Measurements from ENCODE around the gene COA1.
"Not testable (repeated sequence)": the region's sequence is repeated elsewhere in the genome, so short reads cannot be mapped to it uniquely, and the experiment has no call there.

The COA1 gene

DNA sequence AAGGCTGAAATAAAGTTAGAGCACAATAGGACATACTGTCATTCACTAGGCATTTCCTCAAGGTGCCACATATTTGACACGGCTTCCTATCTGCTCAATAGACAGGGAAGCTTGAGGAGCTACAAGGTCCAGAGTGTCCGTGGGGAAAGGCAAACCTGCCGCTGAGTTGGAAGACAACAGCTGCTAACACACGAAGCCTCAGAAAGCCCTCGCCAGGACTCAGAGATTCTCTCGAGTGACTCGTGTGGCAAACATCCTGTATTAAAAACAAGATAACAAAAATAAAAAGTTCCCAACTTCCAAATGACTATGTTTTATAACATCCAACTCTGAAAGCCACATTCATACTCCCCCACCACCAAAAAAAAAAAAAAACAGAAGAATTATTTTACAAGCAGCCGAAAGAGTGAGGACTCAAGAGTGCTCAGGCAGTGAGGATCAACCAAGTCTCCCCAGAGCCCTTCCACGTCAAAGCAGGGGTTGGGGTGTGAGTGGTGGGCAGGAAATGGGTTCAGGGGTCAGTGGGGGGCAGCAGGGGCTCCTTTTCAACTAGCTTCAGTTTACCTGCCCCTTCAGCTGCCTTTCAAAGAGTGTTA is 78.8 kb downstream of the COA1 start:
- no peak for DNase-seq

GRCh38 chr7:43649755-43650274 is 79.5 kb downstream of the COA1 start:
- peak; percentile 35 for DNase-seq

GRCh38 chr7:43648473-43649406 is 80.6 kb downstream of the COA1 start:
- DNase-seq: peak; percentile 51

- peak; percentile 37 for DNase-seq
These were observed 81.5 kb downstream of the COA1 start for GRCh38 chr7:43647673-43648472.

- DNase-seq: no peak
These were observed 82.0 kb downstream of the COA1 start for GRCh38 chr7:43647339-43647672.

DNA sequence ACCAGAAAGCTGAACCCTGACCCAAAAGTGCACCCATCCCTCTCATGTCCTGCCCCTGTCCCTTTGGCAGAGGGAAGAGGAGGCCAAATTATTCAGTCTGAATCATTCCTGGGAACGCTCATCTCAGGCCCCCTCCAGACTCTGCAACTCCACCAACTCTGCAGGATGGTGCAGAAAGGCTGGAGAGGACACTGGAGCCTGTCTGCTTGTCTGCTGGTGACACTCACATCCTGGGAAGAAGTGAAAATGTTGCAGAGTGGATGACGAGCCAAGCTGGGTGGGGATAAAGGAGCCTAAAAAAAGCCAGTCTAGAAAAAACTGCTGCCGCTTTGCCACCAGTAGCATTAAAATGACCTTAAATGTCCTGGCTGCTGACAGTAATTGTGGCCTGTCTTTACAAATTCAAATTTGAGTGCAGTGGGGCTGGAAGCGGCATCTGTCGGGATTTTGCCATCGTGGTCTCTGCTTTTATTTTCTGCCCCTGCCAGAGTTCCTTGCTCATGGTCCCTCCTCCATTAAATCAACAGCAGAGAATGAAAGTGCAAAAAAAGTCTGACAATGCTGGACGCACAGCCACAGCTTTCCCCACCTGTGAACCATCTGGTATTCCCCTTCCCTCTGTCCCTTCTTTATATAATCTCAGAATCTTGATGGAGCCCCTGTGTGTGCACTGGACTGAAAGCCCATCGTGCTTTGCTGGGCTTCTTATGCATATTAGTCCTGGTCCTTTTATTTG is 82.6 kb downstream of the COA1 start:
- DNase-seq: no peak

DNA sequence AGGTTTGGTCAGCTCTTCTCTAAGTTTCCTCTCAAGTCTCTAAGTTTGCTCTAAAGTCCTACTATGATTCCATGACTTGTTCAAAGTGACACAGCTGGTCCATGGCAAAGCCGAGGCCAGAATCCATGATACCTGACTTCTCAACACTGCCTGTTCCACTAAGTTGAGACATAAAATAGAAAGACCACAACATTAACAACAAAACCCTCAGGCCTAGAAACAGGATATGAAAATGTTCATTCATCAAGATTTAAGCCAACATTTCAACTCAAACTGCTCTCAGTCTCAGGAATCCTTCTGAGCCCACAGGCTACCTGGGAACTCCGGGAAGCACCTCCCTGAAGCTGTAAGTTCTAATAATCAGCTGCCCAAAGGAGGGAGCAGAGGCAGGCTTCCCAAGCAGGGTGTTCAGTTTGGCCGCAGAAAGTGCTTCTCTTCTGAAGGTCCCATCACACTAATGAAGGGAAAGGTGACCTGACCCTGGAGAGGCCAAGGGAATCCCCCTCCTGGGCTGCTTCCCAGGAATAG is 83.6 kb downstream of the COA1 start:
- DNase-seq: no peak

GRCh38 chr7:43643846-43644245 is 85.5 kb downstream of the COA1 start:
- DNase-seq: no peak

DNA sequence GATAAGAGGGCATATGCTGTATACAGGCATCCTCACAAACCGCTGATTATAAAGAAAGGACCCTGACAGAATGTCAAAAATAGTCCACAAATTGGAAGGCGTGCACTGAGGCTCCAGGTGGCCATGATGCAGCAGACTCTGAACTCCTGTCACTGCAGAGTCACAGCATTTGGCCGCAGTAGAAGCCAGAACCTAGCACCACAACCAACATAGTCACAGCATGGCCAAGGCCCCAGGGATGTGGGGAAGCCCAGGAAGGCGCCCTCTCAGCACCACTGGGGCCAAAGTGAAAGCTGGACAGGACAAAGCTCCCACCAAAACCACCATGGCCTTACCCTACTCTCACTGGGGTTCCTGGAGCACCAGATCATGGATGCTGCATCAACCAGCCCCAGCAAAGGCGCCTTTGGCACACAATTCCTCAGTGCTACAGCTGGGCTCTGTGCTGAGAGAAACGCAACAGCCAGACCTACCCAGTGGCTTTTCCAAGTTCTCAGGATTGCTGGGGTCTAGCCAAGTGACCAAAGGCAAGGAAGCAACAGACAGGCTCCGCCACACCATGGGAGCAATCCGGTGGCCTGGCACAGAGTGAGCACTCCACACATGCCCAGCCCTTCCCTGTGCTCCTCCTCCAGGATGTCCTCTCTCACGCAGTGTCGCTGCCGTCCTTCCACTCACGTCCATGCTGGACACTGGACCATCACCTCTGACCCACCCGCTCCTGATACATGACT is 86.3 kb downstream of the COA1 start:
- no peak for DNase-seq

DNA sequence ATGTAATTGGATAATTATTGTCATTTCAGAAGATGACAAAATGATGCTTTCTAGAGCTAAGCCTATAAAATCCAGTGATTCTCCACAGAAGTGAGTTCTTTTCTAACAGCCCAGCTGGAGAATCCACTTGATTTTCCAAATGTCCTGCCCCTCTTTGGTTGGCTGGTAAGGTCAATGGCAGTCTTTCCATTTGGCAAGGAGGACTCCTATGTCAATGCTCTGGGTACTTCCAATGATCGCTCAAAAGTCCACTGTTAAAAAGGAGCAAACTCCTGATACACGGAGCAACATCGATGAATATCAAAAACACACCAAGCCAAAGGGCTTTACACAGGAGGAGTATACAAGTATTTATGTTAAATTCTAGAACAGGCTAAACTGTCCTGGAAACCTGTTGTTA is 88.6 kb downstream of the COA1 start:
- DNase-seq: no peak

GRCh38 chr7:43639858-43640491 is 89.3 kb downstream of the COA1 start:
- DNase-seq: no peak

- DNase-seq: no peak
These were observed 92.1 kb downstream of the COA1 start for GRCh38 chr7:43637114-43637806.

DNA sequence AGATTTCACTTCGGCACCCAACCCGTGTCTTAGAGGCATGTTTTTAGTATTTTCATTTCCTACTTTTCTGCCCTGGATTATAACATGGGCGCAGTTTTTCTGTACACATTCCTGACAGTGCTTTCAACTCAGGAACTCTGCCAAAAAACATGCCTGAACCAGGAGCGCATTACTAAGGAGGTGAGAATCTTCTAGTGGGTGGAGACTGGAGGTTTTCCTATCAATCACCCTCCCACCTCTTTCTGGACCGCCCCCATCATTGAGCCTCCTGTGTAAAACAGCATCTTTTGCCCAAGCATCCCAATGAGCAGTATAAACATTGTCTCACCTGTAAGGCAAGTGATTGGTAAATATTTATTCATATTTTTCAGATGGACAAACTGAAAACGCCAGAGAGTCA is 93.2 kb downstream of the COA1 start:
- DNase-seq: no peak

- no peak for DNase-seq
These were observed 94.9 kb downstream of the COA1 start for GRCh38 chr7:43634384-43634783.

GRCh38 chr7:43632746-43633145 is 96.6 kb downstream of the COA1 start:
- DNase-seq: no peak

DNA sequence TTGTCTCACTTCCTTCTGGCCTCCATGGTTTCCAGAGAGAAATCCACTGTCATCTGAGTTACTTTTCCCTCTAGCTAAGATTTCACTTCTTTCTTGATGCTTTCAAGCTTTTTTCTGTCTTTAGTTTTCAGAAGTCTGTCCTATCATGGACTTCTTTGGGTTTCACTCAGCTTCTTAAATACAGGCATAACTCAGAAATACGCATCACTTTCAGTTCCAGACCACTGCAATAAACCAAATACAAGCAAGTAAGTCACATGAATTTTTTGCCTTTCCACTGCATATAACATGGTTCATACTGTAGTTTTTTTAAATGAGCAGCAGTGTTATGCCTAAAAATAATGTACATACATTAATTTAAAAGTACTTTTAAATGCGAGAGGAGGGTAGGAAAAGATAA is 97.8 kb downstream of the COA1 start:
- no peak for DNase-seq

- no peak for DNase-seq
These were observed 98.8 kb downstream of the COA1 start for GRCh38 chr7:43630482-43630881.

GRCh38 chr7:43629857-43630256 is 99.5 kb downstream of the COA1 start:
- no peak for DNase-seq

- no peak for DNase-seq
These were observed 100.9 kb downstream of the COA1 start for GRCh38 chr7:43628431-43628830.

DNA sequence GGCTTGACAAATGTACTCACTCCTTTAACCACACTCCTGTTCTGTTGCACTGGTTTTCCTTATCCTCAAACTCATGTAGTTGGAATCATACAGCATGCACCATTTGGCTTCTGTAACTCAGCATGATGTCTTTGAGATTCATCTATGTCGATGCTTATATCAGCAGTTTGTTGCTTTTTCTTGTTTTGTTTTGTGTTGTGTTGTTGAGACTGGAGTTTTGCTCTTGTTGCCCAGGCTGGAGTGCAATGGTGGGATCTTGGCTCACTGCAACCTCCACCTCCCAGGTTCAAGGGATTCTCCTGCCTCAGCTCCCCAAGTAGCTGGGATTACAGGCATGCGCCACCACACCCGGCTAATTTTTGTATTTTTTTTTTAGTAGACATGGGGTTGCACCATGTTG is 101.5 kb downstream of the COA1 start:
- not testable (repeated sequence) for DNase-seq

- DNase-seq: no peak
These were observed 102.6 kb downstream of the COA1 start for GRCh38 chr7:43626695-43627094.

Measured in stimulated activated naive CD4-positive, alpha-beta T cell treated with Interleukin-2 at 50 U/mL for 16 hours (primary cell).